Limb (tissue), 2 donors: ENCODE data around the gene NISCH.
A peak's percentile ranks its signal among the peaks of the same experiment; 100 is the strongest.

Experiments used
- DNase-seq, 2 donors: peaks; one replicate each; pipeline ENCODE4 v3.0.0-alpha.2; 2016; ENCODE audit errors: extremely low spot score in 2 of 2

Gene NISCH

GRCh38 chr3:52435246-52436101 is 19.9 kb upstream of the NISCH start:
- peak in 1 of 2 donors; percentile 16 for DNase-seq

- peak in 1 of 2 donors; percentile 33 for DNase-seq
These were observed 18.8 kb upstream of the NISCH start for GRCh38 chr3:52436500-52437149.

DNA sequence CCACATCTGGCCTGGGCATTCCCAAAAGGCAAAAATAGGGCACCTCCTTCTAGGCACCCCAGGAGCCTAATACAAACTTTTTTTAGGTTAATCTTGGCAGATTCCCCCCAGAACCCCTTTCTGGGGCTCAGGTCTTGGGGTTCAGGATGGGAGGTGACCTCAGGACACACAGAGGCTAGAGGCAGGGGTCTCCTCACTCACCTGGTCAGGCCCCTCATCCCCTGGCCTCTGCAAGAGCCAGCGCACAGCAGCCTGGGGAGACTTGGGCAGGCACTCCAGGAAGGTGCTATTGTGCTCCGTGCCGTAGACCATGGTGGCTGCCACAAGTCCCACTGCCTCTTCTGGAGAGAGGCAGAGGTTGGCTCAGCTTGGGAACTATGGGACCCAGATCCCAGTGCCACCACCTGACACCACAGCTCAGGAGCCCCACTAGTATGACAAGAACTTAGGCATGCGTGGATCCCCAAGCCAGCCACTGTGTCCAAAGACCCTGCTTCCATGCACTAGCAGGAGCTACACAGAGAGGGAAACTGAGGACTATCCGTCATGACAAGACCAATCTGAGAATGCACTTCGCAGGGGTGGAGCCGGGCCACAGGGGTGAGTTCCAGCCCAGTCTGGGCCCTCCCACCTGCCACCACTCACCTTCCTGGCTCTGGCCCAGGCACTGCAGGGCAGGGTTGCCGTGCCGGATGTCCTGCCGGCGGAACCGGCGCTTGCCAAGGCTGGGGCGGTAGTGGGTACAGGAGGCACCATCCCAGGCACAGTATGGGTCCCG is 17.9 kb upstream of the NISCH start:
- no peak for DNase-seq

DNA sequence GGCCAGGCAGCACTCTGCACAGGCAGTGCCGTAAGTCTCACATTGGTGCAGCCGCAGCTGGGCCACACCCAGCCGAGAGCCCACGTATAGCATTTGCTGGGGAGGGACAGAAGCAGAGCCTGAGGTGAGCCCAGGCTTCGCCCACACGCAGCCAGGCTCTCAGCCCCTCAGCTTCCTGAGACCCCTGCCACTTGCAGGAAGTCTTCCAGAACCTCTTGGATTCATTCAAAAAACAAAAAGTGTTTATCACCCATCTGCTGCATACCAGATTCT is 17.4 kb upstream of the NISCH start:
- DNase-seq: no peak

GRCh38 chr3:52438579-52439425 is 16.6 kb upstream of the NISCH start:
- no peak for DNase-seq

- no peak for DNase-seq
These were observed 15.8 kb upstream of the NISCH start for GRCh38 chr3:52439426-52440248.

DNA sequence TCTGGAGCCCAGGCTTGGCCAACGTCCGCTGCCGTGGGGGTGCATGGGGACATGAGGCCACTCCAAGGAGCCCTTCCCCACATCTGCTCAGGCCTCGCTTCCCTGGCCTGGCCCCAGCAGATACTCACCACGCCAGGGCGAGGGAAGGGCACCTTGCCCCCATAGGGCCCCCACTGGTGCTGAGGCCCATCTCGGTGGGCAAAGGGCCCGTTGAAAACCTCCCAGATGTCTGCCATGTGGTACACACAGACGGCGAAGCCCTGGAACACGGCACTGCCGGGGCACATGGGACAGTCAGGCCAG is 15.2 kb upstream of the NISCH start:
- no peak for DNase-seq

- no peak for DNase-seq
These were observed 14.7 kb upstream of the NISCH start for GRCh38 chr3:52440671-52441070.

DNA sequence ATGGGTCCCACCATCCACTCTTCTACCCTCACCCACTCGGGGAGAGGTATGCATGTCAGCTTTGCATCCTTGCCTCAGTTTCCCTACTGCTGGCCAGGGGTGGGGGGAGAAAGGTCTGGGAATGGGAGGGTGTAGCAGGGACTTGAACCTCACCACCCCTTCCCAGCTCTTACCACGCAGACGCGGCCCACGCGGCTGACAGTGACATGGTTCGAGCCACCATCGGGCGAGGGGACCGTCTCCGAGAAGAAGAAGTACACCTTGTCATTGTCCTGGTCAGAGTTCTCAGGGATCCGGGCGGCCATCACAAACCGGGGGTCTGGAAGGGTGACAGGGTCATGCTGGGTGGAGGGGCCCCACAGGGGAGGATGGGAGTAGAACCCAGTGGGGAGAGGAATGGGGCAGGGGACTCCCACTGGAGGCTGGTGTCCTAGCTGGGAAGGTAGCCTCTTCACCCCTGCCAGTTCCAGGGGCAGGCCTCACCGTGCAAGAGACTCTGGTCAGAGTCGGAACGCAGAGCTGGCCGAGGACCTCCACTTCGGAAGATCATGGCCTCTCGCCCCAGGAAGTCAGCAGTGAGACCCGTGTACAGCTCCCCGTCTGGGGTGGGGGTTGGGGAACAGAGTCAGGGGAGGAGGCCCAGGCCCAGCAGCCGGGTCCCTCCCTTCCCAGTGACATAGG is 14.2 kb upstream of the NISCH start:
- DNase-seq: no peak

GRCh38 chr3:52441772-52442332 is 13.6 kb upstream of the NISCH start:
- no peak for DNase-seq

DNA sequence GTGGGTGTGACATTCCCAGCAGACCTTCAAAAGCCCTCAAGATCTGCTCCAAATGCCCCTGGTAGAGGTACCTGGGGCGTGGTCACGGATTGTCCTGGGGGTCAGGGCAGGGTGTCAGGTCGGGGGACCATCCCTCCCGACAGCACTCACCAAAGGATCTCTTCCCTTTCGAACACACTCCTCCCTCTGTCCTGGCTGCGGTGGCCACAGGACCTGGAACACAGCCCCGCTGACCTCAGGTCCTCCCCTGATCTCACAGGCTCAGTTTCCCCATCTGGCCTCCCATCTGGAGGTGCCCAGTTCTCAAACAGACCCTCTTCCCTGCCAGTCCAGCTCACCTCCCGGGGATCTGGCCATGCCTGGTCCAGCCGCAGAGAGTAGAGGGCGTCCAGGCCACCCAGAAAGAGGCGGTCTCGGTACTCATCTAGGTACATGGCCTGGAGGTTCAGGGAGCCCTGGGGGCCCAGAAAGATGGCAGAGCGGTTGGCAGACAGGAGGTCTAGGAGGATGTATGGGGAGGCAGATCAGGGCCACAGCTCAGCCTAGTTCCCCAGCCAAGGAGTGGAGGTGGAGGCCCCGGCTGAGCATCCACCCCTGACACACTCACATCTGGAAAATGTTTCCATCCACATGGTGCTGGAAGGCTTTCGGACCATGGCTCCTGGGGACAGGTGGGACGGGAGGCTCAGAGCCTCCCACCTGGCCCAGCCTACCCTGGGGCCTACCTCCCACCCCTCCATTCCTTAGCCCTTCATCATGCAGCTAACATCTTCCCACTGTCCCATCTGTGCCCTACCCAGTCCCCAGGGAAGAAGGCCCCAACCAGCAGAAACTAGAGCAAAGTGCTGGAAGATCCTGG is 12.8 kb upstream of the NISCH start:
- no peak for DNase-seq

DNA sequence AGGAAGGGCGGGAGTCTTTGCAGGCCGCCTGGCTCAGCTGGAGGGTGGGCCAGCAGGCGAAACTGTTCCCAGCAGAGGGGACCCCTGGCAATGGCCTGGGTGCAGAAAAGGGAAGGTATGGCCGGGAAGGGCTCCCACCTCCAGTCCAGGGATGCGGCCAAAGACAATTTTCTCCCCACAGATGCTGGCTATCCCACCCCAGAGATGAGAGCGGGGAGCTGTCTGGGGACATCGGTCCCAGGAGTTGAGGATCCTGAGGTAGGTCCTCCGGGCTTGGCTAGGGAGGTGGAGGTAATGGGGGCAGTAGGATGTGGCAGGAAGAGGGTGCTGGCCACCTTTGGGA is 12.2 kb upstream of the NISCH start:
- DNase-seq: no peak

DNA sequence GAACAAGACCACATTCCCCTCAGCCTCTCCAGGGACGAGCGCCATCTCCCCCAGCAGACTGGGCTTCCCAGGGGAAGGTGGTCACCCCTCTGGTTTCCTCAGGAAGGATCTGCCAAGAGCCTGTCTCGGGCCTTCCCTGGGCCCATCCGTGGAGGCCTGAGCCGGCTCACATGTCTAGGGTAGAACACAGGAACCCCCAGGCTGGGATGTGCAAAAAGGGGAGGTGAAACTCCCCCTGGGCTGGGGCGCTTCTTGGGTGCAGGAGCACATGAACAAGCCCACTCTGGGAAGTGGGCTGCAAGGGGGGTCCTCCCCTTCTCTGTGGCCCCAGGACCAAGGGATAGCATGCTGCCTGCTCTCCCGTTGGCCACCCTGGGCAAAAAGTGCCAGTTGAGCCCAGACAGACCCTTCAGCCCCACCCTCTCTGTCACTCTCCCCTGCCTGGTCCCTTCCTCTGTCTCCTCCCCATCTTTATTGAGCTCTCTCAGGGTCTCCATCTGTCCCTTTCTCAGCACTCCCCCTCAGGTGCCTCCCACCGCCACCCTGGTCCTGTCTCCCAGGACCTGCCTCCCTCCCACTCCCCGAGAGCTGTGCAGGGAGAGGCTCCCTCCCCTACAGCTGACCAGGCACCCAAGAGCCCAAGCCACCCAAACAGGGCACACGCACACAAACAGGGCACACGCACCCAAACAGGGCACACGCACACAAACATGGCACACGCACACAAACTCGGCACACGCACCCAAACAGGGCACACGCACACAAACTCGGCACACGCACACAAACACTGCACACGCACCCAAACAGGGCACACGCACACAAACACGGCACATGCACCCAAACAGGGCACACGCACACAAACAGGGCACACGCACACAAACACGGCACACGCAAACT is 11.4 kb upstream of the NISCH start:
- no peak for DNase-seq

DNA sequence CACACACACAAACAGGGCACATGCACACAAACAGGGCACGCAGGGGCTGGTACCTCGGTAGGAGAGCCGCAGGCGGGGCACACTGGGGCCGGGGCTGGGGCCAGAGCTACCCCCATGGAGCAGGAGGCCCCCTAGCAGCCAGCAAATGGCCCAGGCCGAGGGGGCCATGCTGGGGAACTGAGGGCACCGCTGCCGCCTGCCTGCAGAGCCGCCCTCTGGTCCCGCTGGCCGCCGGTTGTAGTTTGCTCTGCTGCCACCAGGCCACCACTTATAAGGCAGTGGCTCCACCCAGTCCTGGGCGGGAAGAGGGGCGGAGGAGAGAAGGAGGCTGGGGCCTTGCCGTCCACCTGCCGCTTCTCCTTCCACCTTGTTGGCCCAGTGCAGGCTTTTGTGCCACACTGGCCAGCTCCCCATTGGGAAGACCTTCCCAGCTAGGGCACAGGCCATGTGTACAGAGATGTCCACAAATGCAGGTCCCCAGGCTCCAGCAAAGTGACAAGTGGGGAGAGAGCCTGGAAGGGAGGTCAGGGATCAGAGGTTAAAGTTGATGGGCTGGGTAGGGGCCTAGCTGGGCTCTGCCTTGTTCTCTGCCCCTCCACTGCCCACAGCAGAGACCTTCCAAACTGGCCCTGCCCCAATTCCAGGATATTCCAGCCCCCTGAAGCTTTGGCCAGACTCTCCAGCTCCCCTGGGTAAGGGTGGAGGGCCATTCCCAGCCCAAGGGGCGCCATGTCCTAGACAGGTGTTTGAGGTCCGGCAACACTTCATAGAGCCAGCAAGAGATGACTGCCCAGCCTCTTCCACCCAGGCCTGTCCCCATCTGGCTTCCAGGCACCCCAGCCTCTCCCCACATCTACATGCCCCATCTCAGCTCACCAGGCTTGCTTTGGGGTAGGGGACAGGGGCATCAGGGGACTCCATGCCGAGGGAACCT is 10.3 kb upstream of the NISCH start, which contains the start of gene SEMA3G:
Gene SEMA3G (minus strand): TSS at position 244 of the 934 bp plus-strand sequence. CDS start 76 bp downstream, at position 168.
- peak; percentile 52 to 68 for DNase-seq

DNA sequence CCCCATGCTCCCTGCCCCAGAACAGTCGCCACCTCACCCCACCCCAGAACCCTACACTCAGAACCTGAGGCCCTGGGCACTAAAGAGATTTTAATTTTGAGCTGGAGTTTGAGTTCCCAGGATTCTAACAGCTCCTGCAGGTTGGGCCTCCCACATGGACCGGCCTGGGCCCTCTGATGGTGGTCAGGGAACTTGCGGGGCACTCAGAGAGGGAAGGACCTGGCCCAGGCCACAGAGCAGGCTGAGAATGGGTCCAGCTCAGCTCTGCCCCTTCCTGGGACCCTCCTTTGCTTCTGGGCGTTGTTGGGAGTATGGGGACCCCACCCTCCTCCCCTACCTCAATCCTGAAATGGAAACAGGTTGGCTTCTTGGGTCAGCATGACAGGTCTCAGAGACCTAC is 9.4 kb upstream of the NISCH start:
- DNase-seq: no peak

DNA sequence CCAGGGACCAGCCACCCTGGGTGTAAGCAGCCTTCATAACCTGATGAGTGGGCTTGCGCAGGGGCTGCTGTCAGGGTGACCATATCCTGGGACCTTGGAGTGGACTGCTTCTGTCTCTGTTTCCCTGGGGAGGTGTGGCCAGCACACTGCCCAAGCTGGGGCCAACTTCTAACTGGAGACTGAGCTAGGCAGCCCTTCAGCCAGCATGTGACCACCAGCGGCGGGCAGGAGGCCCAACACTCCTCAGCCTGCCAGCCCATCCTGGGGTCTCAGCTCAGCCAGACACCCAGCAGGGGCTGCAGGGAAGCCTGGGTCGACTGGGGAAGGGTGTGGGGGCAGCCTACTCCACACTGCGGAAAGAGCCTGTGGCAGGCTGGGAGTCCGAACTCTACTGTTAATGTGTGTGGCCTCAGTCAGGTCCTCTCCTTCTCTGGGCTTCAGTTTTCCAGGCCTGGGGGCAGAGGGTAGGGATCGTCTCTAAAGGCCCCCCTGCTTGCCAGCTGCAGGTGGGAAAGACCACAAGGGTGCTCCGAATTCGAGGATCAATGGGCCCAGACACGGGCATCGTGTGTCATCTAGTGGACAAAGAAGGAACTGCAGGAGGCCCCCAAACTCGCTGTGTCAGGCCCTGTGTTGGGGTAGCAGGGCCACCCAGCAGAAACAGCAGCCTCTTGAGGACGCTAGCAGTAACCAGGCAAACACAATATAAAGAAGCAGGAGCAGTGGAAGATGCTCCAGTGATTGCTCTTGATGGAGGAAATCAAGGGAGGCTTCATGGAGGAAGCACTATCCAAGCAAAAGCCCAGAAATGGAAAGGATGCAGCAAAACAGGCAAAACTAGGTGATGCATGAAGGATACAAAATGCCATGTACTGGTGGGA is 8.5 kb upstream of the NISCH start:
- peak; percentile 55 to 81 for DNase-seq
